GM08714 (cell line): ENCODE results near the gene NUP210L.
"Not testable (repeated sequence)": the region's sequence is repeated elsewhere in the genome, so short reads cannot be mapped to it uniquely, and the experiment has no call there.

Experiments
- H3K4me3 ChIP-seq: fragments of 200-500 bp; sonication (Bioruptor generic); 2 replicates; pipeline ENCODE4 v1.5.1; 2014; ENCODE audit warnings: mild to moderate bottlenecking, low read length, inconsistent platforms
- ZNF274 ChIP-seq: IDR thresholded peaks from 2 replicates; pipeline ENCODE4 v1.6.1; 2012; ENCODE audit warnings: mild to moderate bottlenecking, low read depth, low read length

The NUP210L gene

GRCh38 chr1:154097873-154098272 lies 57.0 kb downstream of the NUP210L start:
- TF ChIP-seq ZNF274, result no peak
- H3K4me3 ChIP-seq, result no peak overlapping the region

DNA sequence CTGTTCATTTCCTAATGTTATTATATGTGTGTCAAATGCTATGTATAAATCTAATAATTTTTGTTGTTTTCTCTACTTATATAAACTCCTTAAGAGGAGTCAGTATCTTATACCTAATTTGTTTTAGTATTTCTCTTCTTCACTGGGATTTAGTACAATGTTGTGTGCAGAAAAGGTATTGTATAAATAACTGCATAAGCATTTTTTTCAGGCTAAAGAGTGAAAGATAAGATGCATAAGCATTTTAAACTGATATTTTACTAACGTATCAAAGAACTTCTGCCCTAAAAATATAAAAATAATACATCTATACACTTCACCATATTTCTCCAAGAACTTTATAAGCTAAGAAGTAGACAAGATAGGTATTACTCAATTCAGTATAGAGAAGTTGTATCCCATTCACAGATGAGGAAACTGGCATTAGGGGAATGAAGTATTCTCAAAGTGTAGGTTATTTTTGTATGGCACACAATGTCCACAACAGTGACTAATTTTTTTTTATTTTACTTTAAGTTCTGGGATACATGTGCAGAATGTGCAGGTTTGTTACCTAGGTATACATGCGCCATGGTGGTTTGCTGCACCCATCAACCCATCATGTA lies 59.3 kb downstream of the NUP210L start:
- TF ChIP-seq ZNF274, result no peak

DNA sequence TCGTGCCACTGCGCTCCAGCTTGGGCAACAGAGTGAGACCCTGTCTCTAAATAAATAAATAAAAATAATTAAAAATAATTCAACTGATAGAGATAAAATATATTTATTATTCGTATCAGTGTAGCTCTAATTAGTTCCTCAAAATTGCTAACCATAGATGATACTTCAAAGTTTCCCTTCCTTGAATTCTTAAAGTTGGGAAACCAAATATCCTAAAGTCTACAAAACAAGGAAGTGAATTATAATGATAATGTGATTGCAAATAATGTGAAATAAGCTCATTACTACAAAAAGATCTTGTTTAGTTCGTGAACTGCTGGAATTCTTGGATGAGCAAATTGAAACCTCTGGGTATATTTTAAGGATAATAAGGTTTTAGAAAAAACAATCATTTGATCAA lies 60.5 kb downstream of the NUP210L start:
- H3K4me3 ChIP-seq, result no peak overlapping the region
- no peak for TF ChIP-seq ZNF274

More for the DNA sequence above, 59.3 kb downstream of the NUP210L start:
- no peak overlapping the region for H3K4me3 ChIP-seq

- no peak for TF ChIP-seq ZNF274
- no peak overlapping the region for H3K4me3 ChIP-seq
These were observed 61.2 kb downstream of the NUP210L start for GRCh38 chr1:154093699-154094098.

DNA sequence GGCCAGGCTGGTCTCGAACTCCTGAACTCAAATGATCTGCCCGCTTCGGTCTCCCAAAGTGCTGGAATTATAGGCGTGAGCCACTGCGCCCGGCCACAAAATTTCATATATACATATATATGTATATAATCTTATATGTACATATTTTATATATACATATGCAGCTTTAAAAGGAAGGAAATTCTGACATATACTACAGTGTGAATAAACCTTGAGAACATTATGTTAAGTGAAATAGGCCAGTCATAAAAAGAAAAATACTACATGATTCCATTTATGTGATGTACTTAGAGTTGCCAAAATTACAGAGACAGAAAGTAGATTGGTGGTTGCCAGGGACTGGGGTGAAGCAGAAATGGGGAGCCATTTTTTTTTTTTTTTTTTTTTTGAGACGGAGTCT lies 63.2 kb downstream of the NUP210L start:
- TF ChIP-seq ZNF274, result no peak
- H3K4me3 ChIP-seq, result no peak overlapping the region

GRCh38 chr1:154087574-154087973 lies 67.3 kb downstream of the NUP210L start:
- no peak overlapping the region for H3K4me3 ChIP-seq
- TF ChIP-seq ZNF274, result no peak

GRCh38 chr1:154083057-154083456 lies 71.8 kb downstream of the NUP210L start:
- H3K4me3 ChIP-seq, result not testable (repeated sequence)

DNA sequence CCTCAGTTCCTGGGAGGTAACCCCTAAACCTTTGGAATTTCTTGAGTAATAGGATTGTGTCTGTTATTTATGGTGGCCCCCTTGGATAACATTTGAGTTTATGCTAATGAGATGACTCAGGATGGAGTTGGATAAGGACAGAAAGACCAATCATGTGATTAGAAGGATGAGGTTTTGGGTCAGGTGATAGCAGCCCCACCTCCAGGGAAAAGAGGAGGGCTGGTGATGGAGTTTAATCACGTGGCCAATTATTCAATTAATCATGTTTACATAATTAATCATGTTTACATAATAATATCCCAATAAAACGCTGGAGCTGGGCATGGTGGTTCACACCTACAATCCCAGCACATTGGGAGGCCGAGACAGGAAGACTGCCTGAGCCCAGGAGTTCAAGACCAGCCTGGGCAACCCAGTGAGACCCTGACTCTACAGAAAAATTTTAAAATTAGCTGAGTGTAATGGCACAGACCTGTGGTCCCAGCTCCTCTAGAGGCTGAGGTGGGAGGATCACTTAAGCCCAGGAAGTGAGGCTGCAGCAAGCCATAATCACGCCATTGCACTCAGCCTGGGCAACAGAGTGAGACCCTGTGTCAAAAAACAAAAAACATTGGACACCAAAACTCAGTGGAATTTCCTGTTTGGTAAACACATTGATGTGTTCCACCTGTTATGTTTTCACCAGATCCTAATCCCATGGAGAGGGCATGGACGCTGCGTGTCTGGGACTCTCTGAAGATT lies 73.3 kb downstream of the NUP210L start:
- H3K4me3 ChIP-seq, result no peak overlapping the region
- no peak for TF ChIP-seq ZNF274

- no peak for TF ChIP-seq ZNF274
- H3K4me3 ChIP-seq, result no peak overlapping the region
These were observed 78.5 kb downstream of the NUP210L start for GRCh38 chr1:154076413-154076812.

- no peak for TF ChIP-seq ZNF274
- no peak overlapping the region for H3K4me3 ChIP-seq
These were observed 79.1 kb downstream of the NUP210L start for GRCh38 chr1:154075746-154076145.

GRCh38 chr1:154062309-154062708 lies 92.6 kb downstream of the NUP210L start:
- no peak overlapping the region for H3K4me3 ChIP-seq
- TF ChIP-seq ZNF274, result no peak

- not testable (repeated sequence) for H3K4me3 ChIP-seq
These were observed 107.4 kb downstream of the NUP210L start for GRCh38 chr1:154047436-154047835.

DNA sequence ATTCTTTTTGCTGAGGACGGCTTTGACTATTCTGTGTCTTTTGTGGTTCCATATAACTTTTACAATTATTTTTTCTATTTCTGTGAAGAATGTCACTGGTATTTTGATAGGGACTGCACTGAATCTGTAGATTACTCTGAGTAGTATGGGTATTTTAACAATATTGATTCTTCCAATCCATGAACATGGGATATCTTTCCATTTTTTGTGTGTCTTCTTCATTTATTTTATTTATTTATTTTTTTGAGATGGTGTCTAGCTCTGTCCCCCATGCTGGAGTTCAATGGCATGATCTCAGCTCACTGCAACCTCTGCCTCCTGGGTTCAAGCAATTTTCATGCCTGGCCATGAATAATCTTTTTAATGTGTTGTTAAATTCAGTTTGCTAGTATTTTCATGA lies 121.2 kb downstream of the NUP210L start:
- not testable (repeated sequence) for H3K4me3 ChIP-seq

- H3K4me3 ChIP-seq, result no peak overlapping the region
- no peak for TF ChIP-seq ZNF274
These were observed 134.9 kb downstream of the NUP210L start for GRCh38 chr1:154019940-154020339.

DNA sequence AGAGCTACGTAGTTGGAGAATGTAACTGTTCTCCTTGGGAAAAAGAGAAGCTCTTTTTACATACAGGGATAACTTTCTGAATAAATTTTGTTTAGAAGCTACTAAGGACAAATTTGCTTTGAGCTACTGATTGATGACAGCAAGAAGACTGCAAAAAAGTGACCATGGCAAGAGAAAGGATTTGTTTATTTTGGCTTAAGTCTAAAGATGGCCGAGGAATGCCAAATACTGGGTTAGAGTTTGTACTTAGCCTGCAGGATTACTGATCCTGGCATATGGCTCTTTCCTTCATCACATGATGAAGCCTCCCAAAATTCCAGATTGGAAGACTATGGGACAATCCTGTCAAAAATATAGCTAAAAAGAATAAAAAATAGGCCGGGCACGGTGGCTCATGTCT lies 135.6 kb downstream of the NUP210L start:
- TF ChIP-seq ZNF274, result no peak
- no peak overlapping the region for H3K4me3 ChIP-seq

DNA sequence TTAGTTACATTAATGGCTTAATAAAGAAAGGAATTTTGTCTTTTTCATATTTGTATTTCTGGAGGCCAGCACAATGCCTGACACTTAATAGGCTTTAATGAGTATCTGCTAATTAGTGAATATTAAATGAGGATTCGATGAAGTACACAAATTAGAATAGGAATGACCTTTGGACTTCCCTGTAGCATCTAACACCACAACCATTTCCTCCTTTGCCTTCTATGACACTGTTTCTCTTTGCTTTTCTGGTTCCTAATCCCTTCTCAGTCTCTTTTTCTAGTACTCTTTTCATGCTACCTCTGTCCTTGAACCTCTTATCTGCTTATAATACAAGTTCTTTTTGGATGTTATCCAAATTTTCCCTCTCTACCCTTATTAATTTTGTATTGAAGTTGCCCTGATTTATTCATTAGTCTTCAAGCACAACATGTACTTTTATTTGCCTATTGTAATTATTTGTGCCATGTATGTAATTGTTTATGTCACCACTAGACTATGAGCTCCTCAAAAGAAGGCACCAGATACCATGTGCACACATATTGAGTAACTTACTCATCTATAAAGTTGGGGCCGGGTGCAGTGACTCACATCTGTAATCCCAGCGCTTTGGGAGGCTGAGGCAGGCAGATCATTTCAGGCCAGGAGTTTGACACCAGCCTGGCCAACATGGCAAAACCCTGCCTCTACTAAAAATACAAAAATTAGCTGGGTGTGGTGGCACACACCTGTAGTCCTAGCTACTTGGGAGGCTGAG lies 140.5 kb downstream of the NUP210L start:
- TF ChIP-seq ZNF274, result no peak
- no peak overlapping the region for H3K4me3 ChIP-seq

GRCh38 chr1:154012543-154012942 lies 142.3 kb downstream of the NUP210L start:
- not testable (repeated sequence) for H3K4me3 ChIP-seq
